GM21717 (cell line): ENCODE data around the gene PUM2.

Source experiments
- ATAC-seq: cut with Tn5 transposase; IDR thresholded peaks from one replicate; pipeline ENCODE4 v1.9.1; 2021; ENCODE audit warnings: mild to moderate bottlenecking, moderate library complexity; ENCODE audit not compliant: unreplicated experiment

Gene PUM2

GRCh38 chr2:20346565-20347381 lies 3.9 kb downstream of the PUM2 start:
- no peak for ATAC-seq

GRCh38 chr2:20343128-20343527 lies 7.5 kb downstream of the PUM2 start:
- ATAC-seq, result no peak

- no peak for ATAC-seq
Measured at GRCh38 chr2:20339012-20339411, 11.6 kb downstream of the PUM2 start.

- ATAC-seq, result no peak
Measured at GRCh38 chr2:20334605-20335203, 15.9 kb downstream of the PUM2 start.

- peak; percentile 70 for ATAC-seq
Measured at GRCh38 chr2:20333738-20334137, 16.9 kb downstream of the PUM2 start.

- ATAC-seq, result no peak
Measured at GRCh38 chr2:20330192-20330591, 20.5 kb downstream of the PUM2 start.

- ATAC-seq, result no peak
Measured at GRCh38 chr2:20327370-20327769, 23.3 kb downstream of the PUM2 start.

GRCh38 chr2:20326163-20326780 lies 24.4 kb downstream of the PUM2 start:
- no peak for ATAC-seq

GRCh38 chr2:20322527-20323300 lies 27.9 kb downstream of the PUM2 start:
- no peak for ATAC-seq

- ATAC-seq, result no peak
Measured at GRCh38 chr2:20317690-20318089, 33.0 kb downstream of the PUM2 start.

GRCh38 chr2:20317197-20317596 lies 33.4 kb downstream of the PUM2 start:
- no peak for ATAC-seq

- no peak for ATAC-seq
Measured at GRCh38 chr2:20314562-20315501, 35.8 kb downstream of the PUM2 start.

GRCh38 chr2:20313659-20314058 lies 37.0 kb downstream of the PUM2 start:
- ATAC-seq, result no peak

- no peak for ATAC-seq
Measured at GRCh38 chr2:20309001-20309400, 41.6 kb downstream of the PUM2 start.

GRCh38 chr2:20307311-20307710 lies 43.3 kb downstream of the PUM2 start:
- no peak for ATAC-seq

GRCh38 chr2:20304411-20304810 lies 46.2 kb downstream of the PUM2 start:
- ATAC-seq, result no peak

GRCh38 chr2:20303966-20304365 lies 46.7 kb downstream of the PUM2 start:
- no peak for ATAC-seq

GRCh38 chr2:20302019-20302418 lies 48.6 kb downstream of the PUM2 start:
- ATAC-seq, result no peak

- ATAC-seq, result no peak
Measured at GRCh38 chr2:20300656-20301055, 50.0 kb downstream of the PUM2 start.

- ATAC-seq, result no peak
Measured at GRCh38 chr2:20299113-20299512, 51.5 kb downstream of the PUM2 start.
